Omental fat pad (tissue), 4 donors: ENCODE data around the gene TTLL10. TPM values are rescaled to one million over a fixed set of nuclear protein-coding genes. Genes with fewer than 3 reads are reported as not detected.
A peak's percentile ranks its signal among the peaks of the same experiment; 100 is the strongest.

Experiments
- ATAC-seq: fragments of 150-250 bp; one replicate; pipeline ENCODE4 v1.9.1; 2016; ENCODE audit warnings: mild to moderate bottlenecking, moderate library complexity; ENCODE audit not compliant: low FRiP score
- DNase-seq: peaks from one replicate; pipeline ENCODE4 v3.0.0-alpha.2; 2019; ENCODE audit warnings: low spot score
- CTCF ChIP-seq, 3 donors: fragments of 450-650 bp; IDR thresholded peaks; one replicate each; pipeline ENCODE4 v1.5.1; 2016 to 2017; ENCODE audit warnings: antibody characterized with exemption in 3 of 3, mild to moderate bottlenecking in 3 of 3, moderate library complexity in 2 of 3
- total RNA-seq, 4 donors: library from RNA; depleted of rRNA; stranded (reverse); fragments of >200 nt; gene quantifications; one replicate each; pipeline ENCODE4 v1.1.0, GENCODE V29; 2016

Gene TTLL10
- total RNA-seq, 4 donors from 2014 or later, result 0.48 to 1.0 (median 0.95) TPM; not detected in 1

- TF ChIP-seq CTCF (IDR thresholded peaks at IDR 0.05), result no peak
- peak; percentile 79 for DNase-seq
These were observed 57.9 kb downstream of the TTLL10 start, which contains the start of gene SDF4 for GRCh38 chr1:1231400-1232207. TSS of gene SDF4 (minus strand) at chr1:1232001. CDS start at chr1:1228772, 3,229 bp downstream.

GRCh38 chr1:1232208-1232795 is 58.6 kb downstream of the TTLL10 start, which contains the start of gene B3GALT6:
TSS of gene B3GALT6 (plus strand) at chr1:1232237. CDS start at chr1:1232279, 42 bp downstream.
- TF ChIP-seq CTCF (IDR thresholded peaks at IDR 0.05), result no peak
- DNase-seq (no peak), ATAC-seq (no peak)

More at GRCh38 chr1:1231400-1232207, 57.9 kb downstream of the TTLL10 start, which contains the start of gene SDF4:
- peak; percentile 92 for ATAC-seq

- TF ChIP-seq CTCF (IDR thresholded peaks at IDR 0.05), result no peak
- ATAC-seq (no peak), DNase-seq (no peak)
These were observed 59.3 kb downstream of the TTLL10 start for GRCh38 chr1:1232796-1233566.

- ATAC-seq (no peak), DNase-seq (no peak)
- no peak for TF ChIP-seq CTCF (IDR thresholded peaks at IDR 0.05)
These were observed 59.9 kb downstream of the TTLL10 start for GRCh38 chr1:1233567-1233892.

- TF ChIP-seq CTCF (IDR thresholded peaks at IDR 0.05), result no peak
- no peak for DNase-seq
- no peak for ATAC-seq
These were observed 60.6 kb downstream of the TTLL10 start for GRCh38 chr1:1234180-1234808.

GRCh38 chr1:1235016-1235744 is 61.5 kb downstream of the TTLL10 start:
- TF ChIP-seq CTCF (IDR thresholded peaks at IDR 0.05), result no peak
- ATAC-seq, result no peak
- DNase-seq, result no peak
